Gastrocnemius medialis (tissue), 4 donors: ENCODE data around the gene AKAP6.

ENCODE experiments used
- POLR2A ChIP-seq, 2 donors: fragments of 450-650 bp; IDR thresholded peaks; one replicate each; pipeline ENCODE4 v1.6.1; 2017; ENCODE audit warnings: antibody characterized with exemption in 2 of 2, mild to moderate bottlenecking in 2 of 2, moderate library complexity in 2 of 2
- TF ChIP-seq, protein P1 (sequence below), 5 experiments: fragments of 450-650 bp in 3 of 5; fragments of 200-600 bp in 2 of 5; sonication (generic) in 2 of 5; IDR thresholded peaks in 4 of 5; conservative IDR thresholded peaks in 1 of 5; 1 replicate in 4 of 5; 2 replicates in 1 of 5; pipeline ENCODE4 v1.5.1; 2016 to 2019; ENCODE audit warnings: antibody characterized with exemption in 5 of 5, mild to moderate bottlenecking in 3 of 5, moderate library complexity in 3 of 5

DNA sequence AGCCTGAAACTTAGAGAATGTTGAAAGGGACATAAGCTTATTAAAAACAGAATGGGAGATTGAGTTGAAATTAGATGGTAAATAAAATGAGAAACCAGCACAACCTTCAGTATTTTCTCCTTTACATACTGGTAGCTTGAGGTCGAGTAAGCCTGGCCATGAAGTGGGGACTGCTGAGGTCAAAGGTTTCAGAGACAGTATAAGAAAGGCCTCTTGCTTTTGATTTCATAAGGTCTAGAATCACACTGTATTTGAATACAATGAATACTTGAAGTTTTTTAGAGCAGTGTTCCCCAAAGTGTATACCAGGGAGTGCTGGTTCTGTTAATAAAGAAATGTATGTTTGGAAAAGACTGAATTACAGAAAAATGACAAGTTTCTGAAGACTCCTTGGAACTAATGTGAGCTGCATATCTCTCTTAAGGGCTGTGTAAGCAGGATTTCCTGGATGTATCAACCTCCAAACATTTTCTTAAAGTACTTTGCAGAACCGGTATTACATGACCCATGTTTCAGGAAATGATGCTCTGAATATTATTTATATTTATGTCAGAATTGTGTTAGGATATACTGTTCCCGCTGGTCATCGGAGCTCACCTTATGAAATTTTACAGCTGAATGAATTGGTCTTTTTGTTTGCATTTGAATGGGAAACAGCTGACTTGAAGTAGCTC is 85.0 kb downstream of the AKAP6 start:
- TF ChIP-seq, protein P1, sequence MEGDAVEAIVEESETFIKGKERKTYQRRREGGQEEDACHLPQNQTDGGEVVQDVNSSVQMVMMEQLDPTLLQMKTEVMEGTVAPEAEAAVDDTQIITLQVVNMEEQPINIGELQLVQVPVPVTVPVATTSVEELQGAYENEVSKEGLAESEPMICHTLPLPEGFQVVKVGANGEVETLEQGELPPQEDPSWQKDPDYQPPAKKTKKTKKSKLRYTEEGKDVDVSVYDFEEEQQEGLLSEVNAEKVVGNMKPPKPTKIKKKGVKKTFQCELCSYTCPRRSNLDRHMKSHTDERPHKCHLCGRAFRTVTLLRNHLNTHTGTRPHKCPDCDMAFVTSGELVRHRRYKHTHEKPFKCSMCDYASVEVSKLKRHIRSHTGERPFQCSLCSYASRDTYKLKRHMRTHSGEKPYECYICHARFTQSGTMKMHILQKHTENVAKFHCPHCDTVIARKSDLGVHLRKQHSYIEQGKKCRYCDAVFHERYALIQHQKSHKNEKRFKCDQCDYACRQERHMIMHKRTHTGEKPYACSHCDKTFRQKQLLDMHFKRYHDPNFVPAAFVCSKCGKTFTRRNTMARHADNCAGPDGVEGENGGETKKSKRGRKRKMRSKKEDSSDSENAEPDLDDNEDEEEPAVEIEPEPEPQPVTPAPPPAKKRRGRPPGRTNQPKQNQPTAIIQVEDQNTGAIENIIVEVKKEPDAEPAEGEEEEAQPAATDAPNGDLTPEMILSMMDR (IDR thresholded peaks at IDR 0.05 in 4 of 5, conservative IDR thresholded peaks at IDR 0.05 in 1 of 5): no peak
- TF ChIP-seq POLR2A (IDR thresholded peaks at IDR 0.05): no peak
